ENCODE measurements around the gene TMEM98.

The TMEM98 gene

GRCh38 chr17:32912218-32912897, 15.6 kb upstream of the TMEM98 start:
- H3K9me2 ChIP-seq (replicated peaks; ENCODE audit: insufficient read depth, low read length): no peaks in the 10 kb centered on the region
- TF ChIP-seq CTCF (IDR thresholded peaks at IDR 0.05; ENCODE audit: low read length) (no peak), EZH2phosphoT487 (IDR thresholded peaks at IDR 0.05; ENCODE audit: low read length) (no peak), EZH2 (optimal IDR thresholded peaks at IDR 0.05; ENCODE audit: low read depth, low read length) (no peak)
- no peaks in the 10 kb centered on the region for H3K79me2 ChIP-seq (ENCODE audit: low read length)
- H3K4me3 ChIP-seq (ENCODE audit: low read length): no peak overlapping the region
- no peak overlapping the region for H2AFZ ChIP-seq (ENCODE audit: low read length)
- H3K4me2 ChIP-seq (ENCODE audit: low read depth, low read length): no peak overlapping the region
- H3K36me3 ChIP-seq (replicated peaks; ENCODE audit: insufficient read depth, low read length): no peaks in the 10 kb centered on the region
- H3K27me3 ChIP-seq (replicated peaks; ENCODE audit: insufficient read depth, low read length): no peaks in the 10 kb centered on the region
- H3K9me3 ChIP-seq (replicated peaks; ENCODE audit: insufficient read depth, low read length): no peaks in the 10 kb centered on the region
- H4K20me1 ChIP-seq (ENCODE audit: insufficient read depth, low read length): no peaks in the 10 kb centered on the region
- no peak overlapping the region for H3K9ac ChIP-seq (ENCODE audit: low read length)
- no peaks in the 10 kb centered on the region for H3F3A ChIP-seq (ENCODE audit: insufficient read depth, low read length)
- H3K27ac ChIP-seq (ENCODE audit: low read length): no peak overlapping the region
- no peak for DNase-seq
- H3K4me1 ChIP-seq (ENCODE audit: low read length): peaks cover 6% of the 10 kb centered on the region

- no peak overlapping the region for H3K9ac ChIP-seq (ENCODE audit: low read length)
Measured at GRCh38 chr17:32913593-32913992, 14.4 kb upstream of the TMEM98 start.

GRCh38 chr17:32914181-32914580, 13.8 kb upstream of the TMEM98 start:
- Histone ChIP-seq H3K9me3 (replicated peaks; ENCODE audit: insufficient read depth, low read length) (no peaks in the 10 kb centered on the region), H3K79me2 (ENCODE audit: low read length) (no peaks in the 10 kb centered on the region), H4K20me1 (ENCODE audit: insufficient read depth, low read length) (no peaks in the 10 kb centered on the region), H3K9ac (ENCODE audit: low read length) (no peak overlapping the region), H3K27ac (ENCODE audit: low read length) (no peak overlapping the region), H3K4me3 (ENCODE audit: low read length) (no peak overlapping the region), H3F3A (ENCODE audit: insufficient read depth, low read length) (no peaks in the 10 kb centered on the region), H3K4me1 (ENCODE audit: low read length) (peaks cover 6% of the 10 kb centered on the region), H3K36me3 (replicated peaks; ENCODE audit: insufficient read depth, low read length) (no peaks in the 10 kb centered on the region), H3K9me2 (replicated peaks; ENCODE audit: insufficient read depth, low read length) (no peaks in the 10 kb centered on the region), H3K4me2 (ENCODE audit: low read depth, low read length) (no peak overlapping the region), H2AFZ (ENCODE audit: low read length) (no peak overlapping the region), H3K27me3 (replicated peaks; ENCODE audit: insufficient read depth, low read length) (no peaks in the 10 kb centered on the region)
- TF ChIP-seq EZH2 (optimal IDR thresholded peaks at IDR 0.05; ENCODE audit: low read depth, low read length): no peak
- no peak for TF ChIP-seq CTCF (IDR thresholded peaks at IDR 0.05; ENCODE audit: low read length)
- TF ChIP-seq EZH2phosphoT487 (IDR thresholded peaks at IDR 0.05; ENCODE audit: low read length): no peak
- no peak for DNase-seq

More at GRCh38 chr17:32913593-32913992, 14.4 kb upstream of the TMEM98 start:
- no peaks in the 10 kb centered on the region for H3K27me3 ChIP-seq (replicated peaks; ENCODE audit: insufficient read depth, low read length)
- no peak overlapping the region for H3K27ac ChIP-seq (ENCODE audit: low read length)
- no peaks in the 10 kb centered on the region for H3K36me3 ChIP-seq (replicated peaks; ENCODE audit: insufficient read depth, low read length)
- H3F3A ChIP-seq (ENCODE audit: insufficient read depth, low read length): no peaks in the 10 kb centered on the region
- no peak overlapping the region for H2AFZ ChIP-seq (ENCODE audit: low read length)
- no peak overlapping the region for H3K4me2 ChIP-seq (ENCODE audit: low read depth, low read length)
- no peak for TF ChIP-seq EZH2phosphoT487 (IDR thresholded peaks at IDR 0.05; ENCODE audit: low read length)
- TF ChIP-seq EZH2 (optimal IDR thresholded peaks at IDR 0.05; ENCODE audit: low read depth, low read length): no peak
- no peak for TF ChIP-seq CTCF (IDR thresholded peaks at IDR 0.05; ENCODE audit: low read length)
- no peaks in the 10 kb centered on the region for H4K20me1 ChIP-seq (ENCODE audit: insufficient read depth, low read length)
- no peak overlapping the region for H3K4me3 ChIP-seq (ENCODE audit: low read length)
- H3K79me2 ChIP-seq (ENCODE audit: low read length): no peaks in the 10 kb centered on the region
- no peaks in the 10 kb centered on the region for H3K9me2 ChIP-seq (replicated peaks; ENCODE audit: insufficient read depth, low read length)
- no peak for DNase-seq
- H3K9me3 ChIP-seq (replicated peaks; ENCODE audit: insufficient read depth, low read length): no peaks in the 10 kb centered on the region
- peaks cover 6% of the 10 kb centered on the region for H3K4me1 ChIP-seq (ENCODE audit: low read length)
